ENCODE measurements around the gene ZNF12.

The ZNF12 gene

DNA sequence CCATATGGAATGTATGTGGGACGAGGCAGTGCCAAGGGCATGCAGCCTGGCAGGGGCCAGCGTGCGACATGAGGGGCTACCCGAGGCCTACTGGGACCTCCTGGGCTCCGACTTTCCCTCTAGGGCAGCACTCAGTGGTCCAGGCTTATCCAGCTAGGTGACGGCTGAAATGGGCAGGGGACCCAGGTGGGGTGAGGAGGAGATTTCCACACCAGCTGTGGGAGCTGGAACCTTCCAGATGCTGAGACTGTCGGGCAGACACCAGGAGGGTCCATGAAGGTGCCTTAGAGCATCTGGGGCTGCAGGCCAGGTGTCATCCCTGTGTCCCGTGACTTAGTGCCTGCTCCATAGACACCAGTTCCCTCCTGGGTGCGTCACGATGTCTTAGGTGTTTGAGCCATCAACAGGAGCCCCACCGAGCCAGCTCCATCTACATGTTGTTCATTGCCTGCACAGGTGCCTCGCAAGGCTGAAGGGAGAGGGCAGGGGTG, 56.2 kb downstream of the ZNF12 start:
- in situ Hi-C loops (cut with HindIII; ENCODE audit: low pct_ligation_motif_present, low pct_unique_long_range_greater_than_20kb, low sequenced_read_pairs) = no loop called here
- no peak for DNase-seq

DNA sequence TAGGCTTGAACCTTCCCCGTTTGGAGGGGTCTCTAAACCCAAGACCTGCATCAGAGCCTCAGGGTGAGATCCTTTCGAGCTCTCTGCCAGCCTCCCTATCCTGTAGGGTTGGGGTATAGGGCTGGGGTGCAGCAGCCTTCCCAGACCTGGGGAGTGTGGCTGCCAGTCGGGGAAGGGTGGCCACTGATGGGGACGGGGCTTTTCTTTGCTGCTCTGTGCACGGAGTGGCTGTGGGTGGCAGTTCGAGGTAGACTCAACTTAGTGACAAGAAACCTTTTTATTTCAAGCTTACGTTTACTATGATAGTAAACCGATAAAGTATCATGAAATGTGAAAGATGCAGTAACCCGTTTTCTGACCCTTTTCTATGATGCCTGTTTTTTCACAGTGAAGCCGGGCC, 56.7 kb downstream of the ZNF12 start:
- DNase-seq = no peak
- in situ Hi-C loops (cut with HindIII; ENCODE audit: low pct_ligation_motif_present, low pct_unique_long_range_greater_than_20kb, low sequenced_read_pairs) = no loop called here

DNA sequence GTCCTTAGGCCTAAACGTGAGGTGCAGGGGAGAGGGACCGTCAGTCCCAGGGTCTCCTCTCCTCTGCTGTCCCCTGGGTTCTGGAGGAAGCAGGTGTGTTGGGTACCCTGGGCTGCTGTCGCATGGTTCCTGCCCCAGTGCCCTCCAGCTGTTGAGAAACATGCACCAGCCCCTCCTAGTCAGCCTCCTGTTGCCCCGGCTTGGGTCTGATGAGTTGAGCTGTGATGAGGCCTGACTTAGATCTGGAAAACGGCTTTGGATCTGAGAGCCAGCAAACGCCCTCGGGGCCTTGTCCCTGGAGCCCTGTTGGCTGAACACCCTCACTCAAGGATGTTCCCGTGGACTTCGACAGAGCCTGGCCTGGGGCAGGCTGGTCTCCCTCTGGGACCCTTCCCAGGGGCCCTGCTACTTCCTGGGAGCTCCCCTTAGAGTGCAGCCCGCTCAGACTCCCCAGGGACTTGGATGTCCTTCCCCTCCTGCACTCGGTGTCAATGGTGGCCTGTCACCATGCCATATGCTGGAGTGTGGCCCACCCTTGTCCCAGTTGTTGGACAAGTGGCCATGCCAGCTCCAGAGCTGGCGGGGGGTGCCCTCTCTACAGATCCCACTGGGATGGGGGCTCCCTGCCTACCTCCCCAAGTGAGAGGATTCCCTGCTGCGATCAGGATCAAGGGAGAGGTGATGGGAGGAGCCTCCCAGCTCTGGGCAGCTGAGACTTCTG, 57.3 kb downstream of the ZNF12 start:
- DNase-seq = no peak
- in situ Hi-C loops (cut with HindIII; ENCODE audit: low pct_ligation_motif_present, low pct_unique_long_range_greater_than_20kb, low sequenced_read_pairs) = no loop called here

DNA sequence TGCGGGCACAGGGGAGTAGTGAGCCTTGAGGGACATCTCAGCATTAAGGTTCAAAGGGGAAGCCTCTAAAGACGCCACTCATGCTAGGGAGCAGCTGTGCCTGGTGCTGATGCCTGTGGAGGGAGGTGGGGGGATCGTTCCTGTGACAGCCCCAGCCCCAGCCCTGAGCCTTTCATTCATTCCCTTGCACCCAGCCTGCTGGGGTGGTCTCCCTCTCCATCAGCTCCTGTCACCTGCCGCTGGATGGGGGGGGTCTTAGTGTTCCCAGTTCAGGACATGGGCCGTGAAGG, 58.0 kb downstream of the ZNF12 start:
- in situ Hi-C loops (cut with HindIII; ENCODE audit: low pct_ligation_motif_present, low pct_unique_long_range_greater_than_20kb, low sequenced_read_pairs) = no loop called here
- DNase-seq = no peak

DNA sequence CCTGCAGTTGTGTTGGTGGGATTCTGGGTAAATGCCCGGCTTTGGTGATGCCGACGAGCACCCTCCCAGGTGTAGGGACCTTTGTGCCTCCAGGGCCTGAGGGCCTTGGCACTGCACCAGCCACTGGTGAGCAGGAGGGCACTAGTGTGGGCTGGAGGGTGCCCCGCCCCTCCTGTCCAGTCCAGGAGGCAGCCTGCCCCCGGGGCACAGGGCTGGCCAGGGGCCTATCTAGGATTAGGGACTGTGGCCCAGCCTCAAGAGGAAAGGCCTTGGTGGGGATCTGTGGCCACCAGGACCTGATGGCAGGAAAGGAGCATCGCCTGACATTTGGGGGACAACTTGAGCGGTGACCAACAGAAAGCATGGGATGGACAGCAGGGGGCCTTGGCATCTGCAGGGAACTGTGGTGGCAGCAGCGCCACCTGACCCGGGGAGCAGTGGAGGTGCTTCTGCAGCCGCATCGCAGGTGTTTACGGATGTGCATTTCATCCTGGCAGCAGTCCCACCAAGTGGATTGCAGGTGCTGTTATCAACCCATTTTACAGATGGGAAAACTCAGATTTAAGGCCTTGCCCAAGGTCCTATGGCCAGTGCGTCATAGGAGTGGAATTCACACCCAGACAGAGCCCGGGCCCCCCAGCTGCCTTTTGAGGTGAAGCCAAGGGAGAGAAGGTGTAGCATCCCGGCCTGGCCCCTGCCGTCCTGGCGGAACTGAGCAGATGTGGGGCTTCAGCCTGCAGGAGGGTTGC, 58.5 kb downstream of the ZNF12 start:
- in situ Hi-C loops (cut with HindIII; ENCODE audit: low pct_ligation_motif_present, low pct_unique_long_range_greater_than_20kb, low sequenced_read_pairs) = no loop called here
- DNase-seq = no peak

DNA sequence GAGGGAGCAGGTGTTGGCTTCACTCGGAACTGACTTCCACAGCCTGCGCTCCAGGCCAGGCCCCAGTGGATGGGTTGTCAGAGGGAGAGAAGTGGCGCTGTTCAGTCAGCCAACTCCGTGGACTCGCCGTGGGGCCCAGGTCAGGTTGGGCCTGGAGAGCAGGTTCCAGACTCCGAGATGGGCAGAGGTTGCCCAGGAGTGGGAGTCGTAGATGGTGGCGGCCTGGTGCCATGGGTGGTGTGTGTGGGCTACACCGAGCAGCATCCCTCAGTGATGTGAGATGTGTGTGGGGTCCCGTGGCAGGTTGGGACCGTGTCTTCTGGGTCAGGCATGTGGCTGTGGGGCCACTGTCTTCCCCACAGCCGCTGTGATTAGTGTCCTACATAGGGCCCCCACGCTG, 59.2 kb downstream of the ZNF12 start:
- in situ Hi-C loops (cut with HindIII; ENCODE audit: low pct_ligation_motif_present, low pct_unique_long_range_greater_than_20kb, low sequenced_read_pairs) = no loop called here

DNA sequence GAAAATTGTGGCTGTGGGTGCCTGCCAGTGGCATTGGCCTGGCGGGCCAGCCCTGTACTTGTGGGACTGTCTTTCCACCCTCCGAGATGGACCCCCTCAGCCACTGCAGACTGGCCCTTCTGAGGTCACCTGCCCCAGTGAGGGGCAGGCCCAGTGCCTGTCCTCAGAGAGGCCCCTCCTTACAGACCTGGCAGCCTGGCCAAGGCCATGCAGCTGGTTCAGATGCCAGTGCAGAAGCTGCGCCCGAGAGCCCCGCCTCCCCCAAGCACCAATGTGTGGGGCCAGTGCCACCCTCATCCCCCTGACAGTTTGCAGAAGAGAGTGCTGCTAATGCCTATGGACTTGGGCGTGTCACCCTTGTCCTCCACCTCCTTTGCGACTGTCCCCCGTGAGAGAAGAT, 59.7 kb downstream of the ZNF12 start:
- in situ Hi-C loops (cut with HindIII; ENCODE audit: low pct_ligation_motif_present, low pct_unique_long_range_greater_than_20kb, low sequenced_read_pairs) = no loop called here
- no peak for DNase-seq

More for the DNA sequence above, 59.2 kb downstream of the ZNF12 start:
- no peak for DNase-seq

DNA sequence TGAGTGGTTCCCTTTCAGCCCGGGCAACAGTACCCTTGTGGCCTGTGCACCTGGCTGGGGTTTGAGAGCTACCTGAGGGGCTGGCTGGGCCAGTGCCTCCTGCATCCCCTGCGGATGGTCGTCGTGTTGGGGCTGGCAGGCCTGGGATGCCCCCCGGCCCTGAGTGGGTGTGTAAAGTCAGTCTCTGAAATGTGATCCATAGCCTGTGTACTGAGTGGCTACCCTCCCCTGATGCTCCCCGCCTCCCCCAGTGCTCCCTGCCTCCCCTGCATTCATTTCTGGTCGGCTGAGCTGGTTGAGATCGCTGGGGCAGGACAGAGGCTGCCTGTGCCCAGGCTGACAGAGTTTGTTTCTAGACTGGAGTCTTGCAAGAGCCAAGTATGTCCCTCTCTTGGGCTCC, 60.3 kb downstream of the ZNF12 start:
- no peak for DNase-seq
- in situ Hi-C loops (cut with HindIII; ENCODE audit: low pct_ligation_motif_present, low pct_unique_long_range_greater_than_20kb, low sequenced_read_pairs) = no loop called here

DNA sequence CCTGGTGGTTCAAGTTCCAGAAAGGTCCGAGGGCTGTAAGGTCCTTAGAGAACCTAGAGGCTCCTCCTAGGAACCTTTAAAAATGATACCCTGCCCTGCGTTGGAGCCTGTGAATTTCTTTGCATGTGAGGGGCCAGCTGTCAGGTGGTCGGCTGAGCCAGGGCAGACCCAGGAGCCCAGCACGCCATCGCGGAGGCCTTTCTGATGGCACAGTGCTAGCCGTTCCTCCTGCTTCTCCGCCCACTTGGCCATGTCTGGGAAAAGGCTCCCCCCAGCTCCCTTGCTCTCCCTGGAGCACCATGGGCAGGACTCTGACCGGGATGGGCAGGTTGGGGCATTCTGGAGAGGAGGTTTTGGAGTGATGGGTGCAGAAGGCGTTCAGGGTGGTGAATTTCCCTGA, 62.0 kb downstream of the ZNF12 start:
- no peak for DNase-seq
- in situ Hi-C loops (cut with HindIII; ENCODE audit: low pct_ligation_motif_present, low pct_unique_long_range_greater_than_20kb, low sequenced_read_pairs) = no loop called here

DNA sequence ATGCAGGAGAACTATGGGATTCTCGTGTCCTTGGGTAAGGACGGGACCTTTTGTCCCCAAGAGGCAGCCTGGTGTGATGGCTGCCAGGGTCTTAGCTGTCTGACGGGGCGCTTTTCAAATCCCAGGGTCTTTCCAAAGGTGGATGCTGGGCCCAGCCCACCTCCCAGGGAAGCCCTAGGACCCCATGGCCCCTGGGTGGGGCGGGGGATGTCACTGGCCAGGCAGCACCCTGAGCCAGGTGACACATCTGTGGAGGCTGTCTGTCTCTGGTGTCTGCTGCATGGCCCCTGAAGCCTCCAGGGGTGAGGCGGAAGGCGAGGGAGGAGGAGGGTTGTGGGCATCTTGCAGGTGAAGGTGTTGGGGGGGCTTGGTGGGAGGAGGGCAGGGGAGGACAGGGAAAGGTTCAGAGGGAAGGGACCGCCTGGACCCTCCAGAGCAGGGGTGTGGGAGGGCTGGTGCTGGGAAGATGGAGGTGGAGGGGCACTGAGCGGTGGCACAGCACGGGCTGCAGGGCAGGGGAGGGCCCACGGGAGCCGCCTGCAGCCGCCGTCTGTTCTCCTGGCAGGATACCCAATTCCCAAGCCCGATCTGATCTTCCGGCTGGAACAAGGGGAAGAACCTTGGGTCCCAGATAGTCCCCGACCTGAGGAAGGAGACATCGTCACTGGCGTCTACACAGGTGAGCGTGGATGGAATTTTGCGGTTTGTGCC, 62.7 kb downstream of the ZNF12 start:
- DNase-seq = no peak
- in situ Hi-C loops (cut with HindIII; ENCODE audit: low pct_ligation_motif_present, low pct_unique_long_range_greater_than_20kb, low sequenced_read_pairs) = no loop called here

DNA sequence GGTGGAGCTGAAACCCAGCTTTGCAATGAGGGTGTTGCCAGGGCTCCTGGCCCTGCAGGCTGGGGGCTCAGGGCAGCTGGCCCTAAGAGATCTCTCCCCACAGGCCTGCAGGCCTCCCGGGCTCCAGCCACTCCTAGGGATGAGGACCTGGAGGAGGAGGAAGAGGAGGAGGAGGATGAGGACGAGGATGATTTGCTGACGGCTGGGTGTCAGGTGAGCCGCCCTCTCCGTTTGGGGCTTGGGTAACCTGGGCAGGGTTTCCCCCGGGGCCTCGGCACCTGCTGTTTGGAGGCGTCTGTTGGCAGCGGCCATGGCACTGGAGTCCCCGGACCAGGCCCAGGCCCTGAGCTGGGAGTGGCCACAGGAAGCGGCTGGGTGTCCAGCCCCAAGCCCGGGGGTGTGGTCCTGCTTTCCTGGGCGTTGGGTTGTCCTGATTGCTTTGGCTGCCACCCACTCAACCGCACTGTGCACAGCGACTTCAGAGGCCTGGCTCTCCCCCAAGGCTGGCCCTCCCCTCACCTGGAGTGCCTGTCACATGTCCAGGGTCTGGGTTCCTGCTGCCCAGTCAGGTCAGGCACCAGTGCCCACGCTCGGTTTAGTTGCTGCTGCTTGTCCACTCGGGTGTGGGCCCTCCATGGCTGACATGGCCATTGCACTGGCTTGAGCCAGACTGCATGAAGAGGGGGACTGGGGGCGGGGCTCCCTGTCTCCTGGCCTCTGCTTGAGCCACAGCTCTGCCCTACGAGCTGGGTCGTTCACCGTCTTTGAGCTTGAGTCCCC, 63.7 kb downstream of the ZNF12 start:
- in situ Hi-C loops (cut with HindIII; ENCODE audit: low pct_ligation_motif_present, low pct_unique_long_range_greater_than_20kb, low sequenced_read_pairs) = no loop called here

DNA sequence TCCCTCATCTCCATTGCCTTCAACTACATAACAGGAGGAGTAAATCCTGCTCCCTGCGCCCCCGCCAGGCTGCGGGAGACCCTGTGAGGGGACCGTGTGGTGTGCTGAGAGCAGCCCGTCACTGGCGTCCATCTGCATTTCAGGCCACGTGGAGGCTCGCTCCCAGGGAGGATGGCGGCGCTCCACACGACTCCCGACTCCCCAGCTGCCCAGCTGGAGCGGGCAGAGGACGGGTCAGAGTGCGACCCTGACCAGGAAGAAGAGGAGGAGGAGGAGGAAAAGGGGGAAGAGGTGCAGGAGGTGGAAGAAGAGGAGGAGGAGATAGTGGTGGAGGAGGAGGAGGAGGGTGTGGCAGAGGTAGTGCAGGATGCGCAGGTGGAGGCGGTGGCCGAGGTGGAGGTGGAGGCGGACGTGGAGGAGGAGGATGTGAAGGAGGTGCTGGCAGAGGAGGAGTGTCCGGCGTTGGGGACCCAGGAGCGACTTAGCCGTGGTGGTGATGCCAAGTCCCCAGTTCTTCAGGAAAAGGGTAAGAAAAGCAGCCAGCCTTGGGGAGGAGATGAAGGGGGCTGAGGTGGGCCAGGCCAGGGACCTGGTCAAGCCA, 64.4 kb downstream of the ZNF12 start:
- in situ Hi-C loops (cut with HindIII; ENCODE audit: low pct_ligation_motif_present, low pct_unique_long_range_greater_than_20kb, low sequenced_read_pairs) = no loop called here

More for the DNA sequence above, 63.7 kb downstream of the ZNF12 start:
- no peak for DNase-seq

DNA sequence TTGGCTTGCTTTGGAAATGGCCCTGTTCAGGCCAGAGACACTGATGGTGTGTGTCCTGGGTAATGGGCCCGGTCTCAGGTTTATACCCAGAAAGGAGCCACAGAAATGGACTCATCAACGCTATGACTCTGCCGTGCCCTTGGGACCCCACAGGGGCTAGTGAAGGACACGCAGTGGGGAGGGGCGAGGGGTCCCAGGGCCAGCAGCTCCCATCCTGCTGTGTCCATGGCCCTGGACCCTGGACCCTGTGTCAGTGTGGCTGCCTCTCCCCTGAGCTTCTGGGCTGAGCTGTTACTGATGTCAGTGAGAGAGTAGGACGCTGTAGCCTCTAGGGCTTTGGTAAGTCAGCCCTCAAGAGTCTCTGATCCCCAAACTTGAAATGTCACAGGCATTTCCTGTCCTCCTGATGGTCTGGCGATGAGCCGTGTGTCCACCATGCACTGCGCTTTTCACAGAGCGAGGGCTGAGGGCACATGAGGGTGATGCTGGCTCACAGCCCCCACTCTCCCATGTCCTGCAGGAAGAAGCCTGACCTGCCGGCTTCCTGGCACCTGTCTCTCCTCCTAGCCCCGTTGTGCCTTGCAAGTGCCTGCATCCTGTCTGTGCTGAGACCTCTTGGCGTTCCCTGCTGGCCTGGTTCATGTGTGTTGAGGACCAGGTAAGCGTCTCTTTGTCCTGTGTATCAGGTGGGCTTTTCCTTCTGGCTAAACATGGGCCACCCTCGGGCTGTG, 65.3 kb downstream of the ZNF12 start:
- no peak for DNase-seq
- in situ Hi-C loops (cut with HindIII; ENCODE audit: low pct_ligation_motif_present, low pct_unique_long_range_greater_than_20kb, low sequenced_read_pairs) = no loop called here

More for the DNA sequence above, 64.4 kb downstream of the ZNF12 start:
- no peak for DNase-seq

DNA sequence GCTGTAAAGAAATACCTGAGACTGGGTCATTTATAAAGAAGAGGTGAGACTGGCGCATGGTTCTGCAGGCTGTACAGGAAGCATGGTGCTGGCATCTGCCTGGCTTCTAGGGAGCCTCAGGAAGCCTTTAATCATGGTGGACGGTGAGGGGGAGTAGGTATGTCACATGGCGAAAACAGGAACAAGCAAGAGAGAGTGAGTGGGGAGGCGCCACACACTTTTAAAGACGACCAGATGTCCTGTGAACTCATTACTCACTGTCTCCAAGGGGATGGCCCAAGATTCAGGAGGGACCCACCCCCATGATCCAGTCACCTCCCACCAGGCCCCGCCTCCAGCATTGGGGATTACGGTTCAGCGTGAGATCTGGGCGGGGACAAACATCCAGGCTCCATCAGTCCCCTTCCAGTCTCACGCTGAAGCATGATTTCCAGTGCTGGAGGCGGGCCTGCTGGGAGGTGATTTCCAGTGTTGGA, 66.5 kb downstream of the ZNF12 start:
- DNase-seq = no peak
- in situ Hi-C loops (cut with HindIII; ENCODE audit: low pct_ligation_motif_present, low pct_unique_long_range_greater_than_20kb, low sequenced_read_pairs) = no loop called here

DNA sequence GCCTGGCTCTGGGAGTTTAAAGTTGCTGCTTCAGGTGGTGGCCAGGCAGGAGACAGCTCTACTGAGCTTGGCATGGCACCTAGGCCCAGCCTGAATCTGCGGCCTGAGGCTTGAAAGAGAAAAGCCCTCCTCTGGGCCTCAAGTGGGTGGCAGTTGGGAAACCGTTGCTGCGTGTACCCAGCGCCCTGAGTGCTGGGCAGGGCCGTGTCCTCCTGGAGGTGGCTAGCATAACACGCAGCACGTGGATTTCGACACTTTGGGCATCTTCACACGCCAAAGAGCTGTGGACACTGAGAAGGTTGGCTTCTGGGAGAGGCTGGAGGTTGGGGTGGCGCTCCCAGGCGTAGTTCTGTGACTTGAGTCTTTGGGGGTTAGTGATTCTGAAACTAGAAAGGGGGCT, 67.1 kb downstream of the ZNF12 start:
- in situ Hi-C loops (cut with HindIII; ENCODE audit: low pct_ligation_motif_present, low pct_unique_long_range_greater_than_20kb, low sequenced_read_pairs) = no loop called here
- DNase-seq = no peak

DNA sequence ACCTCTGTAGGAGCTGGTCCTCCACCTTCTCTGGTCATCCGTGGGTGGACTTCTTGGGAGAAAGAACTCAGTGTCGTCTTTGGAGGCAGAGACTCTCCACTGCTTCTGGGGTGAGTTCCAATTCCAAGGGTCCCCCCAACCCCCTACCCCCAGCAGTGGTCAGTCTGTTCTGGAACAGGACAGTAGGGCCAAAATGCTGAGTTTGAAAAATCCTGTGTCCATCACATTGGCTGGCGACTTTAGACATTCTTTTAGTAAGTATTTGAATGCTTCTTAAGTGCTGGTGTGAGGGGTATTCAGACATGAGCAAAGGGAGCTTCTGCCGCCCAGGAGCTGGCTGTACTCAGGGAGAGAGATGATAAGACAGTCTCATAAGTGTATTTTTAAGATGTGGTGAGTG, 67.7 kb downstream of the ZNF12 start:
- no peak for DNase-seq
- in situ Hi-C loops (cut with HindIII; ENCODE audit: low pct_ligation_motif_present, low pct_unique_long_range_greater_than_20kb, low sequenced_read_pairs) = no loop called here

Measured in ACHN (cell line).